Neural cell (in vitro differentiated cells): ENCODE results near the gene CD81. TPM values are rescaled to one million over a fixed set of nuclear protein-coding genes. Genes with fewer than 3 reads are reported as not detected.

Experiments used
- H2AFZ ChIP-seq: fragments of 200-600, 300-800 bp; sonication (generic), shearing (Covaris generic); 2 replicates; pipeline ENCODE4 v1.6.0; 2014; ENCODE audit warnings: low read depth, mild to moderate bottlenecking, antibody characterized with exemption, low read length, moderate library complexity
- H3F3A ChIP-seq: fragments of 200-600 bp; shearing (Covaris generic); 2 replicates; pipeline ENCODE4 v1.6.1; 2016; ENCODE audit warnings: mild to moderate bottlenecking, moderate library complexity, mixed read lengths, antibody characterized with exemption, low read length; ENCODE audit not compliant: insufficient read depth, poor library complexity, severe bottlenecking
- H3K27ac ChIP-seq: fragments of 200-600, 300-800 bp; sonication (generic), shearing (Covaris generic); 2 replicates; pipeline ENCODE4 v1.5.1; 2014; ENCODE audit warnings: mild to moderate bottlenecking, low read length, moderate library complexity
- H3K27me3 ChIP-seq: fragments of 300-800, 200-600 bp; sonication (generic), shearing (Covaris generic); 2 replicates; pipeline ENCODE4 v1.6.0; 2014; ENCODE audit warnings: mild to moderate bottlenecking, low read depth, low read length, moderate library complexity; ENCODE audit not compliant: insufficient read depth
- H3K36me3 ChIP-seq: fragments of 300-800, 200-600 bp; sonication (generic), shearing (Covaris generic); 2 replicates; pipeline ENCODE4 v1.5.1; 2014; ENCODE audit warnings: mild to moderate bottlenecking, antibody characterized with exemption, low read length, moderate library complexity; ENCODE audit not compliant: insufficient read depth
- H3K4me2 ChIP-seq: fragments of 300-800, 200-600 bp; sonication (generic), shearing (Covaris generic); 2 replicates; pipeline ENCODE4 v1.6.0; 2014; ENCODE audit warnings: mild to moderate bottlenecking, low read length
- H3K4me3 ChIP-seq: fragments of 300-800, 200-600 bp; sonication (generic), shearing (Covaris generic); 2 replicates; pipeline ENCODE4 v1.5.1; 2014; ENCODE audit warnings: mild to moderate bottlenecking, low read length, moderate library complexity
- H3K79me2 ChIP-seq: fragments of 200-600 bp; shearing (Covaris generic); replicated peaks from 2 replicates; pipeline ENCODE4 v1.6.0; 2014; ENCODE audit warnings: mild to moderate bottlenecking, low read length, moderate library complexity; ENCODE audit not compliant: insufficient read depth
- H3K9ac ChIP-seq: fragments of 300-800, 200-600 bp; sonication (generic), shearing (Covaris generic); 2 replicates; pipeline ENCODE4 v1.6.1; 2016; ENCODE audit warnings: mild to moderate bottlenecking, low read length, mixed read lengths
- H3K9me2 ChIP-seq: fragments of 200-600 bp; shearing (Covaris generic); 2 replicates; pipeline ENCODE4 v1.6.1; 2016; ENCODE audit warnings: mild to moderate bottlenecking, low read length, mixed read lengths; ENCODE audit not compliant: insufficient read depth
- H3K9me3 ChIP-seq: fragments of 200-600, 300-800 bp; sonication (generic), shearing (Covaris generic); 2 replicates; pipeline ENCODE4 v1.6.1; 2016; ENCODE audit warnings: mild to moderate bottlenecking, mixed run types, low read length, moderate library complexity, mixed read lengths
- H4K20me1 ChIP-seq: fragments of 200-600 bp; shearing (Covaris generic); 2 replicates; pipeline ENCODE4 v1.6.1; 2016; ENCODE audit warnings: mild to moderate bottlenecking, mixed run types; ENCODE audit not compliant: insufficient read depth
- EP300 ChIP-seq: fragments of 450-650 bp; conservative IDR thresholded peaks from 2 replicates; pipeline ENCODE4 v1.6.1; 2014; ENCODE audit warnings: antibody characterized with exemption, mild to moderate bottlenecking, moderate library complexity; ENCODE audit not compliant: poor library complexity, severe bottlenecking
- EZH2 ChIP-seq: fragments of 200-600, 300-800 bp; shearing (Covaris generic), sonication (generic); IDR thresholded peaks from 2 replicates; pipeline ENCODE4 v1.6.1; 2014; ENCODE audit warnings: antibody characterized with exemption, low read length, borderline replicate concordance, mild to moderate bottlenecking; ENCODE audit not compliant: insufficient read depth, poor library complexity, severe bottlenecking
- MXI1 ChIP-seq: fragments of 450-650 bp; conservative IDR thresholded peaks from 2 replicates; pipeline ENCODE4 v1.6.1; 2014; ENCODE audit warnings: antibody characterized with exemption, mild to moderate bottlenecking; ENCODE audit not compliant: poor library complexity, severe bottlenecking
- POLR2AphosphoS5 ChIP-seq: IDR thresholded peaks from 2 replicates; pipeline ENCODE4 v1.6.1; 2012
- RAD21 ChIP-seq: fragments of 450-650 bp; conservative IDR thresholded peaks from 2 replicates; pipeline ENCODE4 v1.6.1; 2014; ENCODE audit warnings: antibody characterized with exemption, mild to moderate bottlenecking, moderate library complexity
- SMC3 ChIP-seq: fragments of 450-650 bp; conservative IDR thresholded peaks from 2 replicates; pipeline ENCODE4 v1.6.1; 2014; ENCODE audit warnings: antibody characterized with exemption, mild to moderate bottlenecking, moderate library complexity; ENCODE audit not compliant: poor library complexity
- TAF1 ChIP-seq: IDR thresholded peaks from 2 replicates; pipeline ENCODE4 v1.6.1; 2012; ENCODE audit warnings: low read depth
- polyA plus RNA-seq: library from polyadenylated mRNA; depleted of rRNA; stranded (reverse); fragments of >200 nt; gene quantifications from 2 replicates; pipeline ENCODE4 v1.2.3, GENCODE V29; 2014
- TF ChIP-seq, protein P1 (sequence below): fragments of 450-650 bp; IDR thresholded peaks from 2 replicates; pipeline ENCODE4 v1.5.1; 2014; ENCODE audit warnings: antibody characterized with exemption, mild to moderate bottlenecking, moderate library complexity; ENCODE audit not compliant: poor library complexity, severe bottlenecking
- TF ChIP-seq, protein P2 (sequence below): IDR thresholded peaks from 2 replicates; pipeline ENCODE4 v1.6.1; 2012; ENCODE audit warnings: borderline replicate concordance

Gene CD81
- polyA plus RNA-seq, 1 donor from 2014 or later, result 97.8 TPM

DNA sequence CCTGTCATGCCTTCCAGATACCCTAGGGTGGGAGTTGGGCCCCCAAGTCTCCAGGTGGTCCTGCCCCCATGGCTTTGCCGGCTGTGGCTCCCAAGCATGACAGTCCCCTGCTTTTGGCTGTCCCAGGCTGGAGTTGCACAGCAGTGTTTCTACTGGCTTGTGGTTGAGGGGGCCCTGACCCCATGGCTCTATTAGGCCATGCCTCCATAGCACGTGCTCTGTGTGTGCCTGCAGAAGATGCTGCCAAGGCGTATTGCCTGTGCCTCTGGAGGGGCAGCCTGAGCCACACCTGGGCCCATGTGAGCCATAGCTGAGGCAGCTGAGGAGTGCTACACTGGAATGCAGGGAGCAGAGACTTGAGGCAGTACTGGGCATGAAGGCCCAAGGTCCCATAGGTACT, 25.4 kb upstream of the CD81 start:
- TF ChIP-seq POLR2AphosphoS5 (no peak), EP300 (no peak), MXI1 (no peak), EZH2 (no peak), TAF1 (no peak), RAD21 (no peak), SMC3 (no peak)
- TF ChIP-seq, protein P1, sequence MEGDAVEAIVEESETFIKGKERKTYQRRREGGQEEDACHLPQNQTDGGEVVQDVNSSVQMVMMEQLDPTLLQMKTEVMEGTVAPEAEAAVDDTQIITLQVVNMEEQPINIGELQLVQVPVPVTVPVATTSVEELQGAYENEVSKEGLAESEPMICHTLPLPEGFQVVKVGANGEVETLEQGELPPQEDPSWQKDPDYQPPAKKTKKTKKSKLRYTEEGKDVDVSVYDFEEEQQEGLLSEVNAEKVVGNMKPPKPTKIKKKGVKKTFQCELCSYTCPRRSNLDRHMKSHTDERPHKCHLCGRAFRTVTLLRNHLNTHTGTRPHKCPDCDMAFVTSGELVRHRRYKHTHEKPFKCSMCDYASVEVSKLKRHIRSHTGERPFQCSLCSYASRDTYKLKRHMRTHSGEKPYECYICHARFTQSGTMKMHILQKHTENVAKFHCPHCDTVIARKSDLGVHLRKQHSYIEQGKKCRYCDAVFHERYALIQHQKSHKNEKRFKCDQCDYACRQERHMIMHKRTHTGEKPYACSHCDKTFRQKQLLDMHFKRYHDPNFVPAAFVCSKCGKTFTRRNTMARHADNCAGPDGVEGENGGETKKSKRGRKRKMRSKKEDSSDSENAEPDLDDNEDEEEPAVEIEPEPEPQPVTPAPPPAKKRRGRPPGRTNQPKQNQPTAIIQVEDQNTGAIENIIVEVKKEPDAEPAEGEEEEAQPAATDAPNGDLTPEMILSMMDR, result no peak
- TF ChIP-seq, protein P2, sequence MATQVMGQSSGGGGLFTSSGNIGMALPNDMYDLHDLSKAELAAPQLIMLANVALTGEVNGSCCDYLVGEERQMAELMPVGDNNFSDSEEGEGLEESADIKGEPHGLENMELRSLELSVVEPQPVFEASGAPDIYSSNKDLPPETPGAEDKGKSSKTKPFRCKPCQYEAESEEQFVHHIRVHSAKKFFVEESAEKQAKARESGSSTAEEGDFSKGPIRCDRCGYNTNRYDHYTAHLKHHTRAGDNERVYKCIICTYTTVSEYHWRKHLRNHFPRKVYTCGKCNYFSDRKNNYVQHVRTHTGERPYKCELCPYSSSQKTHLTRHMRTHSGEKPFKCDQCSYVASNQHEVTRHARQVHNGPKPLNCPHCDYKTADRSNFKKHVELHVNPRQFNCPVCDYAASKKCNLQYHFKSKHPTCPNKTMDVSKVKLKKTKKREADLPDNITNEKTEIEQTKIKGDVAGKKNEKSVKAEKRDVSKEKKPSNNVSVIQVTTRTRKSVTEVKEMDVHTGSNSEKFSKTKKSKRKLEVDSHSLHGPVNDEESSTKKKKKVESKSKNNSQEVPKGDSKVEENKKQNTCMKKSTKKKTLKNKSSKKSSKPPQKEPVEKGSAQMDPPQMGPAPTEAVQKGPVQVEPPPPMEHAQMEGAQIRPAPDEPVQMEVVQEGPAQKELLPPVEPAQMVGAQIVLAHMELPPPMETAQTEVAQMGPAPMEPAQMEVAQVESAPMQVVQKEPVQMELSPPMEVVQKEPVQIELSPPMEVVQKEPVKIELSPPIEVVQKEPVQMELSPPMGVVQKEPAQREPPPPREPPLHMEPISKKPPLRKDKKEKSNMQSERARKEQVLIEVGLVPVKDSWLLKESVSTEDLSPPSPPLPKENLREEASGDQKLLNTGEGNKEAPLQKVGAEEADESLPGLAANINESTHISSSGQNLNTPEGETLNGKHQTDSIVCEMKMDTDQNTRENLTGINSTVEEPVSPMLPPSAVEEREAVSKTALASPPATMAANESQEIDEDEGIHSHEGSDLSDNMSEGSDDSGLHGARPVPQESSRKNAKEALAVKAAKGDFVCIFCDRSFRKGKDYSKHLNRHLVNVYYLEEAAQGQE, result no peak
- Histone ChIP-seq H3K36me3 (no peaks in the 10 kb centered on the region), H3K9me3 (peaks cover 3% of the 10 kb centered on the region), H3K27ac (no peak overlapping the region), H3K4me3 (no peak overlapping the region), H3K79me2 (no peaks in the 10 kb centered on the region), H3F3A (no peaks in the 10 kb centered on the region), H3K27me3 (no peaks in the 10 kb centered on the region), H3K9ac (no peak overlapping the region), H4K20me1 (no peaks in the 10 kb centered on the region), H3K9me2 (no peaks in the 10 kb centered on the region), H3K4me2 (no peak overlapping the region), H2AFZ (no peak overlapping the region)

DNA sequence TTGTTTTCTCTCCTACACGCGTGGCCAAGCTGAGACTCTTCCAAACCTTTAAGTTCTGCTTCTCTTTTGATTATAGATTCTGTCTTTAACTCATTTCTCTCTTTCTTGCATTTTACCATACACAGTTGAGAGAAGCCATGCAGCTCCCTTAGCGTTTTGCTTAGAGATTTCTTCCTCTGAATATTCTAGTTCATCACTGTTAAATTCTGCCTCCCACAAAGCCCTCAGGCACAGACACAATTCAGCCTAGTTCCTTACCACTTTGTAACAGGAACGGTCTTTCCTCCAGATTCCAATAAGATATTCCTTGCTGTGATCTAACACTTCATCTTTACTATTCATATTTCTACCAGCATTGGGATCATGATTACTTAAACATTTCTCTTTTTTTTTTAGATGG, 24.7 kb upstream of the CD81 start:
- no peaks in the 10 kb centered on the region for H3K79me2 ChIP-seq
- no peaks in the 10 kb centered on the region for H3K36me3 ChIP-seq
- no peak overlapping the region for H2AFZ ChIP-seq
- peaks cover 3% of the 10 kb centered on the region for H3K9me3 ChIP-seq
- H3F3A ChIP-seq, result no peaks in the 10 kb centered on the region
- H3K27me3 ChIP-seq, result no peaks in the 10 kb centered on the region
- H4K20me1 ChIP-seq, result no peaks in the 10 kb centered on the region
- H3K4me2 ChIP-seq, result no peak overlapping the region
- H3K4me3 ChIP-seq, result no peak overlapping the region
- H3K9ac ChIP-seq, result no peak overlapping the region
- H3K9me2 ChIP-seq, result no peaks in the 10 kb centered on the region
- H3K27ac ChIP-seq, result no peak overlapping the region
- TF ChIP-seq POLR2AphosphoS5 (no peak), EZH2 (no peak), EP300 (no peak), RAD21 (no peak), TAF1 (no peak), SMC3 (no peak), MXI1 (no peak)
- TF ChIP-seq, protein P2, result no peak
- TF ChIP-seq, protein P1, result no peak
